HEK293 (cell line): ENCODE results near the gene ATG4B.

Source experiments
- ELK4 ChIP-seq: IDR thresholded peaks from 2 replicates; pipeline ENCODE4 v1.6.1; 2011; ENCODE audit warnings: mild to moderate bottlenecking, low read depth, low read length, borderline replicate concordance
- GLIS2 ChIP-seq: fragments of 450-650 bp; formaldehyde crosslinking; IDR thresholded peaks from 2 replicates; pipeline ENCODE4 v1.5.1; 2016; ENCODE audit warnings: missing biosample characterization, missing genetic modification characterization
- REST ChIP-seq: fragments of 450-650 bp; formaldehyde crosslinking; IDR thresholded peaks from 2 replicates; pipeline ENCODE4 v1.5.1; 2016; ENCODE audit warnings: missing biosample characterization, missing genetic modification characterization
- ZBTB7A ChIP-seq: fragments of 450-650 bp; formaldehyde crosslinking; IDR thresholded peaks from 2 replicates; pipeline ENCODE4 v1.5.1; 2016; ENCODE audit warnings: low read depth, missing biosample characterization, missing genetic modification characterization
- ZNF266 ChIP-seq: fragments of 450-650 bp; formaldehyde crosslinking; IDR thresholded peaks from 2 replicates; pipeline ENCODE4 v1.5.1; 2016; ENCODE audit warnings: missing biosample characterization, missing genetic modification characterization, low read depth
- ZNF274 ChIP-seq, 2 experiments: fragments of 200-500 bp in 1 of 2; fragments of 450-650 bp in 1 of 2; sonication (Bioruptor generic) in 1 of 2; formaldehyde crosslinking in 1 of 2; IDR thresholded peaks; 2 replicates each; pipeline versions ENCODE4 v1.5.1 to v1.6.1; 2014 to 2016; ENCODE audit warnings: borderline replicate concordance in 1 of 2, inconsistent platforms in 1 of 2, low read length in 1 of 2, missing biosample characterization in 1 of 2, missing genetic modification characterization in 1 of 2
- ZNF341 ChIP-seq: fragments of 450-650 bp; formaldehyde crosslinking; IDR thresholded peaks from 2 replicates; pipeline ENCODE4; 2016; ENCODE audit warnings: low read depth, missing biosample characterization, missing genetic modification characterization
- ZSCAN30 ChIP-seq: fragments of 450-650 bp; IDR thresholded peaks from 2 replicates; pipeline ENCODE4 v1.5.1; 2018; ENCODE audit warnings: missing biosample characterization, mild to moderate bottlenecking, missing genetic modification characterization, moderate library complexity
- TF ChIP-seq, protein P1 (sequence below): fragments of 450-650 bp; formaldehyde crosslinking; IDR thresholded peaks from 2 replicates; pipeline ENCODE4 v1.5.1; 2016; ENCODE audit warnings: missing biosample characterization, missing genetic modification characterization

- TF ChIP-seq, protein P1, sequence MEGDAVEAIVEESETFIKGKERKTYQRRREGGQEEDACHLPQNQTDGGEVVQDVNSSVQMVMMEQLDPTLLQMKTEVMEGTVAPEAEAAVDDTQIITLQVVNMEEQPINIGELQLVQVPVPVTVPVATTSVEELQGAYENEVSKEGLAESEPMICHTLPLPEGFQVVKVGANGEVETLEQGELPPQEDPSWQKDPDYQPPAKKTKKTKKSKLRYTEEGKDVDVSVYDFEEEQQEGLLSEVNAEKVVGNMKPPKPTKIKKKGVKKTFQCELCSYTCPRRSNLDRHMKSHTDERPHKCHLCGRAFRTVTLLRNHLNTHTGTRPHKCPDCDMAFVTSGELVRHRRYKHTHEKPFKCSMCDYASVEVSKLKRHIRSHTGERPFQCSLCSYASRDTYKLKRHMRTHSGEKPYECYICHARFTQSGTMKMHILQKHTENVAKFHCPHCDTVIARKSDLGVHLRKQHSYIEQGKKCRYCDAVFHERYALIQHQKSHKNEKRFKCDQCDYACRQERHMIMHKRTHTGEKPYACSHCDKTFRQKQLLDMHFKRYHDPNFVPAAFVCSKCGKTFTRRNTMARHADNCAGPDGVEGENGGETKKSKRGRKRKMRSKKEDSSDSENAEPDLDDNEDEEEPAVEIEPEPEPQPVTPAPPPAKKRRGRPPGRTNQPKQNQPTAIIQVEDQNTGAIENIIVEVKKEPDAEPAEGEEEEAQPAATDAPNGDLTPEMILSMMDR (tag by site-specific recombination) = no peak
- TF ChIP-seq ZNF341 (tag by site-specific recombination) (no peak), ZSCAN30 (tag by site-specific recombination) (no peak), GLIS2 (tag by site-specific recombination) (no peak), ELK4 (no peak), ZNF266 (tag by site-specific recombination) (no peak), ZBTB7A (no peak), ZNF274 (IDR thresholded peaks at IDR 0.05; ENCODE audit: low read length) (no peak), ZNF274 (tag by site-specific recombination; IDR thresholded peaks at IDR 0.05; ENCODE audit: borderline replicate concordance) (no peak), REST (tag by site-specific recombination) (no peak)
Measured at GRCh38 chr2:241719093-241719492, 81.6 kb downstream of the ATG4B start.
